ENCODE measurements around the gene CST5. TPM values are rescaled to one million over a fixed set of nuclear protein-coding genes. Genes with fewer than 3 reads are reported as not detected.
"Not testable (repeated sequence)": the region's sequence is repeated elsewhere in the genome, so short reads cannot be mapped to it uniquely, and the experiment has no call there.

Gene CST5
- total RNA-seq, 2 experiments from 2014 or later = not detected

DNA sequence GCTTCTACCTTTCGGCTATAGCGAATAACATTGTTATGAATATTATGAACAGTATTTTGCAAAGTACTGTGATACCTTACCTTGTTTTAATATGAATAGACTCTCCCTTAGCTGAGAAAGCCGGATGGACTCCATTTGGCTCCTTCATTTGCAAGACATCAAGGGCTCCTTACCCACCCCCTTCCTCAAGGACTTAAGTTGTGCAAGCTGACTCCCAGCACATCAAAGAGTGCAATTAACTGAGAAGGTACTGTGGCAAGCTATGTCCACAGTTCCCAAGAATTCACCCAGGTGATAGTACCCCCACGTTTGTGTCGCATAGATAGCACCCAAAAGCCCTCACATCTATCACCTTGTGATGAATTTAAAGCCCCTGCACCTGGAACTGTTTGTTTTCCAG, 11.2 kb downstream of the CST5 start:
- POLR2A ChIA-PET = no interaction called here
- no peak for DNase-seq
- intact Hi-C loops (cut with micrococcal nuclease) = no loop called here

DNA sequence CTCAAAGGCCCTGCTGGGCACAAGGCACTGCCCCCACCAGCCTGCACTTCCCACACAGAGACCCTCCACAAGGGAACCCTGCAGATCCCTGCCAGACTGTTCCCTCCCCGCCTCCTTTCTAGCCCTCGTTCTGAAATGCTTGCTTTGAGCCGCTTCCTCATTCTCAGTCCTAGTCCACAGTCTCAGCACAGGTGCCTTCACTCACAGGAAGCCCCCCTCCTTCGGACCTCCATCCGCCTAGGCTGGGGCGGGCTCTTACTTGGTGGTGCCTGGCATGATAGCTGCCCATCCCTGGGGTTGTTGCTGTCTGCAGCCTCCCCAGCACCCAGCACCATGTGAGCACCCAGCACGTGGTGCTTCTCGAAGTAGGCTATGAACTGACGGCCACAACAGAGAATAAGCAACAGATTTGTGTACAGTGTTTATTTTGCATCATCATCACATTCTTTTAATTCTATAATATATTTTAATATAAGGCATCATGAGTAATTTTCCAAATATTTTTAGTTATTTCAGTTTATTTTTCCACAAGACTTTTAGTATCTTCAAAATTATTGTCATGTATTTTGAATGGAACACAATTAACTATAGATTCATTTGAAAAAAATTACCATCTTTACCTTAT, 12.3 kb downstream of the CST5 start:
- Mint-ChIP-seq H3K4me3 (no peak overlapping the region), H3K9me3 (peaks cover 3% of the 10 kb centered on the region), H3K36me3 (no peaks in the 10 kb centered on the region), H3K4me1 (ENCODE audit: low read depth) (no peaks in the 10 kb centered on the region), H3K27ac (no peak overlapping the region), H3K27me3 (peaks cover 27% of the 10 kb centered on the region)
- CTCF ChIA-PET = no interaction called here
- intact Hi-C loops (cut with micrococcal nuclease) = no loop called here
- POLR2A ChIA-PET = no interaction called here
- DNase-seq = no peak

More for the DNA sequence above, 11.2 kb downstream of the CST5 start:
- Mint-ChIP-seq H3K27me3 (peaks cover 31% of the 10 kb centered on the region), H3K4me1 (ENCODE audit: low read depth) (no peaks in the 10 kb centered on the region), H3K9me3 (peaks cover under 1% of the 10 kb centered on the region), H3K27ac (no peak overlapping the region), H3K4me3 (no peak overlapping the region), H3K36me3 (no peaks in the 10 kb centered on the region)
- CTCF ChIA-PET = no interaction called here

DNA sequence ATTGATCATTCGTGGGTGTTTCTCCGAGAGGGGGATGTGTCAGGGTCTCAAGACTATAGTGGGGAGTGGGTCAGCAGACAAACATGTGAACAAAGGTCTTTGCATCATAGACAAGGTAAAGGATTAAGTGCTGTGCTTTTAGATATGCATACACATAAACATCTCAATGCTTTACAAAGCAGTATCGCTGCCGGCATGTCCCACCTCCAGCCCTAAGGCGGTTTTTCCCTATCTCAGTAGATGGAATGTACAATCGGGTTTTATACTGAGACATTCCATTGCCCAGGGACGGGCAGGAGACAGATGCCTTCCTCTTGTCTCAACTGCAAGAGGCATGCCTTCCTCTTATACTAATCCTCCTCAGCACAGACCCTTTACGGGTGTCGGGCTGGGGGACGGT, 18.8 kb downstream of the CST5 start:
- CTCF ChIA-PET; H3K4me3 Mint-ChIP-seq; H3K27me3 Mint-ChIP-seq; DNase-seq; H3K4me1 Mint-ChIP-seq (ENCODE audit: low read depth); intact Hi-C loops (cut with micrococcal nuclease); H3K36me3 Mint-ChIP-seq; H3K27ac Mint-ChIP-seq; H3K9me3 Mint-ChIP-seq; POLR2A ChIA-PET: not testable (repeated sequence)

DNA sequence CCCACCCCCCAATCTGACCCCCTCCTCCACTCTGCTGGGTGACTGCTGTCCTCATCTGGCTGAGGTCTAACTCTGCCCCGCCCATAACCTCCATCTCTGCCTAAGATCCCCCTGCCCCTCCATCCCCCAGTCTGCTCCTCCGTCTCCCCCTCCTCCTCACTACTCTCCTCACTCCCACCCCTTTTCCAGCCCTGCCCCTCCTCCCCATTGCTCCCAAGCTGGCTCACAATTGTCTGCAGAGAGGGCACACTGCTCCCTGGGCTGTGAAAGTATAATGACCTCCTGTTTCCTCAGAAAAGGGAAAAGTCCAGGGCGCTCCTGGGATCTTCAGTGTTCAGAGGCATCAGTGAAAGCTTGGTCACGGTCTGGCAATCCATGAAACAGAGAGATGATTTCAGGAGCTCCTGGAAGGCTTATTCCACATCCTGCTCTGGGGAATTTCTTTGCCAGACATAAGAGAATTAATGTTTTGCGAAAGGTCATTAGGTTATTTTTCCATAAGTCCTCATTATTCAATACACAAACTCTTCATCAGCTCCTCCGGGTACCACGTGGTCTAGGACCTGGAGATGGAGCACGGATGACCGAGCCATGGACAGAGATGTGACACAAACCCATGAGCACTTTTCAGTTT, 21.5 kb downstream of the CST5 start:
- Mint-ChIP-seq H3K4me3 (no peak overlapping the region), H3K27me3 (no peaks in the 10 kb centered on the region), H3K27ac (no peak overlapping the region), H3K9me3 (peaks cover under 1% of the 10 kb centered on the region), H3K4me1 (ENCODE audit: low read depth) (no peaks in the 10 kb centered on the region), H3K36me3 (no peaks in the 10 kb centered on the region)
- intact Hi-C loops (cut with micrococcal nuclease) = no loop called here
- ChIA-PET CTCF (no interaction called here), POLR2A (no interaction called here)
- no peak for DNase-seq

DNA sequence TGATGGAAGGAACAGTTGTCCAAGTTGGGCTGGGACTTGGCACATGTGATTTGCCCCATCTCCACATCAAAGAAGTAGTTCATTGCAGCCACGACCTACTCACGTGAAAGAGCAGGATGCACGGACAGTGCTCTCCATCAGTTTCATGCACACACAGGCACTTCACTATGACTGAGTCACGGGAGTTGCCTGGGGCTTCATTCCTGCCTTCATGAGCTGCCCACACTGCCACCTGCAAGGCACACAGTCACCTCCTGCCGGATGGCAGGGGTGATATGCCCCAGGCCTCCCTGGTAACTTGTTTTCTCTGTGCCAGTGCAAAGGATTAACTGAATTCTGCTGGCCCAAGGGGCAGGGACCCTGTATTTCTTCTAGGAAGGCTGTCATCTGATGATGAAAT, 22.8 kb downstream of the CST5 start:
- H3K27me3 Mint-ChIP-seq = no peaks in the 10 kb centered on the region
- ChIA-PET CTCF (no interaction called here), POLR2A (no interaction called here)
- no peaks in the 10 kb centered on the region for H3K9me3 Mint-ChIP-seq
- intact Hi-C loops (cut with micrococcal nuclease) = no loop called here
- no peak overlapping the region for H3K27ac Mint-ChIP-seq
- no peaks in the 10 kb centered on the region for H3K36me3 Mint-ChIP-seq
- no peak for DNase-seq
- no peaks in the 10 kb centered on the region for H3K4me1 Mint-ChIP-seq (ENCODE audit: low read depth)
- H3K4me3 Mint-ChIP-seq = no peak overlapping the region

DNA sequence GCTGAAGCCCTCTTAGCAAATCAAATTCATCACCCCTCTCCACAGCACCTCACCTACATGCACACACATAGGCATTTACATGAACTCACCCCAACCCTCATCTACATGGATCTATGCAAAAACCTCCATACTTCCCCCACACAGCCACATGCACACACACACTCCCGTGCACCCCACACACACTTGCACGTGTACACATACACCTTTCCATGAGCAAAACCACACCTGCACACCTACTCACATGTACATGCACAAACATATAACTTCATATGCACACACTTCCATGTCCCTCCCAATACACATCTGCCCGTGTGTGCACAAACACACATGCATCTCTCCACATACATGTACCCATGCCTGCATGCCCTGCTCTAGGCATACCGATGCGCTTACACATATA, 23.3 kb downstream of the CST5 start:
- H3K36me3 Mint-ChIP-seq = no peaks in the 10 kb centered on the region
- H3K4me1 Mint-ChIP-seq (ENCODE audit: low read depth) = no peaks in the 10 kb centered on the region
- intact Hi-C loops (cut with micrococcal nuclease) = no loop called here
- H3K9me3 Mint-ChIP-seq = no peaks in the 10 kb centered on the region
- no peak overlapping the region for H3K27ac Mint-ChIP-seq
- POLR2A ChIA-PET = no interaction called here
- no peaks in the 10 kb centered on the region for H3K27me3 Mint-ChIP-seq
- CTCF ChIA-PET = no interaction called here
- DNase-seq = no peak
- no peak overlapping the region for H3K4me3 Mint-ChIP-seq

DNA sequence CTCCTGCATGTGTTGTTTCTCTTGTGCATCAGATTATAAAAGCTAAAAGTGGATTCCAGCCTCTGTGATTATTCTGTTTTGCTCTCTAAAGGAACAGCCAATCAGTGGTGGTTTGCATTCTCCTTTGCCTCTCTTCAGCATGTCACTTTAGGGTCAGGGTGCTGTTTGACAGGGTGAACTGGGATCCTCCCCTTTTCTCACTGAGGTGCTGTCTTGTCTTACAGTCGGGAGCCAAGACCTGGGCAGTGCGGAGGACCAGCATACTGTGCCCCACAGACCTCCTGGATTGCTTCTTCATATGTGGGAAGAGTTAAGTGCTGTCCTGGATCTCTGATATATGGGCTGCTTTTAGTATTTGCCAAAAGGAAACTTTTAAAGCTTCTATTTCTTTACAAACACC, 37.9 kb downstream of the CST5 start:
- Mint-ChIP-seq H3K4me3 (no peak overlapping the region), H3K27me3 (peaks cover 12% of the 10 kb centered on the region), H3K9me3 (peaks cover 10% of the 10 kb centered on the region), H3K4me1 (ENCODE audit: low read depth) (no peaks in the 10 kb centered on the region), H3K36me3 (no peaks in the 10 kb centered on the region), H3K27ac (no peak overlapping the region)
- POLR2A ChIA-PET = no interaction called here
- intact Hi-C loops (cut with micrococcal nuclease) = no loop called here
- CTCF ChIA-PET = no interaction called here
- DNase-seq = no peak

DNA sequence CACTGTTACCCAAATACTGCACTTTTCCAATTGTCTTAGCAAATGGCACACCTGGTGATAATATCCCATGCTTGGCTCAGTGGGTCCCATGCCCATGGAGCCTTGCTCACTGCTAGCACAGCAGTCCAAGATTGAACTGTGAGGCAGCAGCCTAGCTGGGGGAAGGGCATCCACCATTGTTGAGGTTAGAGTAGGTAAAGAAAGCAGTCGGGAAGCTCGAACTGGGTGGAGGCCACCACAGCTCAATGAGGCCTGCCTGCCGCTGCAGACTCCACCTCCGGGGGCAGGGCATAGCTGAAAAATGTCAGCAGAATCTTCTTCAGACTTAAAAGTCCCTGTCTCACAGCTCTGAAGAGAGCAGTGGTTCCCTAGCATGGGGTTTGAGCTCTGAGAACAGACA, 43.8 kb downstream of the CST5 start:
- no peaks in the 10 kb centered on the region for H3K4me1 Mint-ChIP-seq (ENCODE audit: low read depth)
- intact Hi-C loops (cut with micrococcal nuclease) = no loop called here
- peaks cover 16% of the 10 kb centered on the region for H3K27me3 Mint-ChIP-seq
- no peak overlapping the region for H3K27ac Mint-ChIP-seq
- ChIA-PET POLR2A (no interaction called here), CTCF (no interaction called here)
- H3K36me3 Mint-ChIP-seq = no peaks in the 10 kb centered on the region
- H3K4me3 Mint-ChIP-seq = no peak overlapping the region
- peaks cover 6% of the 10 kb centered on the region for H3K9me3 Mint-ChIP-seq
- no peak for DNase-seq

DNA sequence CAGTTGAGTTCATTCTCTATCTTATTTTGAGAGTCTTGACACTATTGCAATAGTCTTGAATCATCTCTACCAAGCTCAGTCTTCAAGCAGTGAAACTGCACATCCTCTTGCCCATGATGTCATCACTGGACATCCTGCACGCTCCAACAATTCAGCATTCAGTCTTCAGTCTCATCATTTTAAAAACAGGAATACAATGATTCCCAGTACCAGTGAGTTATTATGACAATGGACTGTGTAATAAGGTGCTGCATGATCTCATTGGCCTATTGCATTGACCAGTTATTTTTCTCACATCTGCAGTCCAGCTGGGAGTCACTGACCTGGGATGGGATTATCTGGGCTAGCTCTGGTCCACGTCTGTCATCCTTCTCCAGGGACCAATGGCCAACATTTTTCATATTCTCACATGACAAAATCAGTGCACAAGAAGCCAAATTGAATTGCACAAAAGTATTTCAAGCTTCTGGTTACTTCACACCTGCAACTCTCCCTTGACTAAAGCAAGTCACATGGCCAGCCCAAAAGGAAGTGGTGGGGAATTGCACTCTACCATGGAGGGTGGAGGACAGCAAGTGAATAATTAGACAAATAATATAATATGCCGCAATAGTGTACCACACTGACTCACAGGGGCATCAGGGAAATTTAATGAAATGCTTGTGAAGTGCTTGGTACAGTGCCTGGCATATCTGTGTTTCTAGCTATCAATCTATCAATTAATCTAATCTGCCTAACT, 46.6 kb downstream of the CST5 start:
- no peaks in the 10 kb centered on the region for H3K36me3 Mint-ChIP-seq
- H3K4me1 Mint-ChIP-seq (ENCODE audit: low read depth) = no peaks in the 10 kb centered on the region
- ChIA-PET CTCF (no interaction called here), POLR2A (no interaction called here)
- no peaks in the 10 kb centered on the region for H3K9me3 Mint-ChIP-seq
- intact Hi-C loops (cut with micrococcal nuclease) = no loop called here
- no peak for DNase-seq
- H3K27ac Mint-ChIP-seq = no peak overlapping the region
- no peak overlapping the region for H3K4me3 Mint-ChIP-seq
- peaks cover 15% of the 10 kb centered on the region for H3K27me3 Mint-ChIP-seq

DNA sequence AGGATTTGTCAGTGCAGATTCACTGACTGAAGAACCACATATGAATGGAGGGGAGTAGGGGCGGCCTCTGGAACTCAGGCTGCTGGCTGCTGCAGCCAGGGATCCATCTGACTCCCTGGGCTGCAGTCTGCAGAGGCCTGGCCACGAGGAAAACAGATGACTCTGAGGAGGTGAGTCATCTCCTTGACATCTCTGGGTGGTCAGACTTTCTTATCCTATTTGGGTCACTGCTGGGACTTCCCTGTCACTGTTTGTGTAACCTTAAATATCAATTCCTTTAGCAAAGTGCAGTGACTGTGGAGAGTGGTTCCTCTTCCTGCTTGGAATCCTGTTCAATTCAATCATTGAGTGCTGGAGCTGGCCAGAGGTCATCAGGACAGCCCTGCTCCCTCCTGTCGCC, 47.6 kb downstream of the CST5 start:
- H3K4me3 Mint-ChIP-seq; H3K9me3 Mint-ChIP-seq; POLR2A ChIA-PET; H3K36me3 Mint-ChIP-seq; H3K4me1 Mint-ChIP-seq (ENCODE audit: low read depth); CTCF ChIA-PET; intact Hi-C loops (cut with micrococcal nuclease); H3K27ac Mint-ChIP-seq; DNase-seq: not testable (repeated sequence)
- peaks cover 14% of the 10 kb centered on the region for H3K27me3 Mint-ChIP-seq

DNA sequence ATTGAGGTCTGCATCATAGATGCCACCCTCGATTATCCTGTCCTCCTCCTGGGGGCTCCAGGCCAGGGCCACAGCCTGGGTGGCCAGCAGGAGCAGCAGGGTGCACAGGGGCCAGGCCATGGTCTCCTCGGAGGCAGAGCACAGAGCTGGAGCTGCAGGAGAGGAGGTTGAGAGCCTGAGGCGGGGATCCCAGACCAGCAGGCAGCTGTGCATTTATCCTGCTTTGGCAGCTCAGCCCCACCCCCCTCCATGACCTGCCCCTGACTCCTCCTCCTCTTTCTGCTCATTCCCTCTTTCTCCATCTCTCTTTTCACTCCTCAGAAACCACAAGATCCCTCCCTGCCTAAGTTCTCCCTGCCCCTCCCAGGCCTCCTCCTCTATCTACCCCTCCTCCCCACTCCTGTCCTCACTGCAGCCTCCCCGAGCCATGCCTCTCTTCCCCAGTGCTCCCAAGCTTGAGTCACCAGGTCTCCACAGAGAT, 53.0 kb downstream of the CST5 start, which contains the start of gene CST2:
CST2 (minus strand) TSS at position 189 of the 481 bp plus-strand sequence; CDS start at position 120, 69 bp downstream.
- H3K4me3 Mint-ChIP-seq = no peak within 1 kb of the TSS
- intact Hi-C loops (cut with micrococcal nuclease) = no loop called here
- H3K27me3 Mint-ChIP-seq = peaks cover 3% of the 10 kb centered on the region
- no peaks in the 10 kb centered on the region for H3K4me1 Mint-ChIP-seq (ENCODE audit: low read depth)
- ChIA-PET POLR2A (no interaction called here), CTCF (no interaction called here)
- no peak within 1 kb of the TSS for H3K27ac Mint-ChIP-seq
- no peaks in the 10 kb centered on the region for H3K9me3 Mint-ChIP-seq
- DNase-seq = no peak
- no peaks in the 10 kb centered on the region for H3K36me3 Mint-ChIP-seq
